ENCODE data around the gene DNAAF3.

The DNAAF3 gene

GRCh38 chr19:55181740-55182139, 15.3 kb upstream of the DNAAF3 start:
- no peaks in the 10 kb centered on the region for H3K9me2 ChIP-seq (replicated peaks; ENCODE audit: low read depth, low read length)
- H3F3A ChIP-seq (ENCODE audit: low read depth), result no peaks in the 10 kb centered on the region
- H3K79me2 ChIP-seq (ENCODE audit: insufficient read depth, low read length), result no peaks in the 10 kb centered on the region
- no peak overlapping the region for H2AFZ ChIP-seq (ENCODE audit: low read length)
- no peaks in the 10 kb centered on the region for H3K36me3 ChIP-seq (ENCODE audit: insufficient read depth, low read length)
- H3K9ac ChIP-seq (ENCODE audit: low read depth, low read length, poor library complexity, severe bottlenecking), result no peak overlapping the region
- H4K20me1 ChIP-seq (ENCODE audit: insufficient read depth, low read length, poor library complexity, severe bottlenecking), result no peaks in the 10 kb centered on the region
- H3K27me3 ChIP-seq (ENCODE audit: insufficient read depth, low read length, poor library complexity, severe bottlenecking), result no peaks in the 10 kb centered on the region
- H3K4me3 ChIP-seq (ENCODE audit: low read length, poor library complexity, severe bottlenecking), result no peak overlapping the region
- TF ChIP-seq CTCF (conservative IDR thresholded peaks at IDR 0.05; ENCODE audit: low read length), result no peak
- TF ChIP-seq EZH2phosphoT487 (IDR thresholded peaks at IDR 0.05; ENCODE audit: borderline replicate concordance), result no peak
- H3K4me1 ChIP-seq (ENCODE audit: insufficient read depth, low read length, poor library complexity, severe bottlenecking), result peaks cover 7% of the 10 kb centered on the region
- H3K4me2 ChIP-seq (ENCODE audit: low read depth, low read length, poor library complexity, severe bottlenecking), result no peak overlapping the region
- H3K9me3 ChIP-seq (ENCODE audit: insufficient read depth, low read depth, low read length), result no peaks in the 10 kb centered on the region

GRCh38 chr19:55179606-55180484, 13.4 kb upstream of the DNAAF3 start, which contains the start of gene SYT5:
Gene SYT5 (minus strand): TSS chr19:55180289. CDS start chr19:55179041, 1,248 bp downstream.
- Histone ChIP-seq H3F3A (ENCODE audit: low read depth) (no peaks in the 10 kb centered on the region), H3K9ac (ENCODE audit: low read depth, low read length, poor library complexity, severe bottlenecking) (no peak within 1 kb of the TSS), H3K27me3 (ENCODE audit: insufficient read depth, low read length, poor library complexity, severe bottlenecking) (no peaks in the 10 kb centered on the region), H4K20me1 (ENCODE audit: insufficient read depth, low read length, poor library complexity, severe bottlenecking) (no peaks in the 10 kb centered on the region), H3K4me2 (ENCODE audit: low read depth, low read length, poor library complexity, severe bottlenecking) (peak within 1 kb of the TSS; percentile 41), H3K9me3 (ENCODE audit: insufficient read depth, low read depth, low read length) (no peaks in the 10 kb centered on the region), H3K9me2 (replicated peaks; ENCODE audit: low read depth, low read length) (no peaks in the 10 kb centered on the region), H3K4me3 (ENCODE audit: low read length, poor library complexity, severe bottlenecking) (peak within 1 kb of the TSS; percentile 59), H3K4me1 (ENCODE audit: insufficient read depth, low read length, poor library complexity, severe bottlenecking) (peaks cover 7% of the 10 kb centered on the region), H3K36me3 (ENCODE audit: insufficient read depth, low read length) (no peaks in the 10 kb centered on the region), H2AFZ (ENCODE audit: low read length) (no peak within 1 kb of the TSS), H3K79me2 (ENCODE audit: insufficient read depth, low read length) (no peaks in the 10 kb centered on the region)
- TF ChIP-seq CTCF (conservative IDR thresholded peaks at IDR 0.05; ENCODE audit: low read length), result no peak
- no peak for TF ChIP-seq EZH2phosphoT487 (IDR thresholded peaks at IDR 0.05; ENCODE audit: borderline replicate concordance)

GRCh38 chr19:55178781-55179599, 12.6 kb upstream of the DNAAF3 start:
- TF ChIP-seq CTCF (conservative IDR thresholded peaks at IDR 0.05; ENCODE audit: low read length), result no peak
- no peak for TF ChIP-seq EZH2phosphoT487 (IDR thresholded peaks at IDR 0.05; ENCODE audit: borderline replicate concordance)
- peaks cover 7% of the 10 kb centered on the region for H3K4me1 ChIP-seq (ENCODE audit: insufficient read depth, low read length, poor library complexity, severe bottlenecking)
- no peak overlapping the region for H3K9ac ChIP-seq (ENCODE audit: low read depth, low read length, poor library complexity, severe bottlenecking)
- H3K79me2 ChIP-seq (ENCODE audit: insufficient read depth, low read length), result no peaks in the 10 kb centered on the region
- H4K20me1 ChIP-seq (ENCODE audit: insufficient read depth, low read length, poor library complexity, severe bottlenecking), result no peaks in the 10 kb centered on the region
- H3K4me3 ChIP-seq (ENCODE audit: low read length, poor library complexity, severe bottlenecking), result peak overlapping the region; percentile 59
- peak overlapping the region; percentile 41 for H3K4me2 ChIP-seq (ENCODE audit: low read depth, low read length, poor library complexity, severe bottlenecking)
- H3K36me3 ChIP-seq (ENCODE audit: insufficient read depth, low read length), result no peaks in the 10 kb centered on the region
- H3K9me3 ChIP-seq (ENCODE audit: insufficient read depth, low read depth, low read length), result no peaks in the 10 kb centered on the region
- H3K9me2 ChIP-seq (replicated peaks; ENCODE audit: low read depth, low read length), result no peaks in the 10 kb centered on the region
- no peaks in the 10 kb centered on the region for H3F3A ChIP-seq (ENCODE audit: low read depth)
- no peak overlapping the region for H2AFZ ChIP-seq (ENCODE audit: low read length)
- H3K27me3 ChIP-seq (ENCODE audit: insufficient read depth, low read length, poor library complexity, severe bottlenecking), result no peaks in the 10 kb centered on the region

Measured in Loucy (cell line).